HepG2 (cell line): Measurements from ENCODE around the gene YWHAH. TPM values are rescaled to one million over a fixed set of nuclear protein-coding genes. Genes with fewer than 3 reads are reported as not detected.

Experiments
- ATF2 ChIP-seq: sonication (generic); formaldehyde crosslinking; IDR thresholded peaks from 2 replicates; pipeline ENCODE4 v1.4.0; 2020; ENCODE audit warnings: missing genetic modification reagents
- CREB1 ChIP-seq, 2 experiments: fragments of 450-650 bp in 1 of 2; IDR thresholded peaks; 2 replicates each; pipeline ENCODE4 v1.6.1; 2016 to 2017; ENCODE audit warnings: control low read depth in 1 of 2, mild to moderate bottlenecking in 1 of 2, missing compliant biosample characterization in 1 of 2, missing genetic modification characterization in 1 of 2
- KDM2A ChIP-seq: sonication (generic); formaldehyde crosslinking; IDR thresholded peaks from 2 replicates; pipeline ENCODE4 v1.4.0; 2020; ENCODE audit warnings: low read depth, missing genetic modification reagents, borderline replicate concordance
- MAX ChIP-seq: IDR thresholded peaks from 2 replicates; pipeline ENCODE4 v1.6.1; 2012; ENCODE audit warnings: inconsistent platforms
- MAZ ChIP-seq, 2 experiments: sonication (generic) in 1 of 2; formaldehyde crosslinking in 1 of 2; IDR thresholded peaks; 2 replicates each; pipeline versions ENCODE4 v1.5.0 to v1.6.1; 2012 to 2020; ENCODE audit warnings: low read depth in 2 of 2, mild to moderate bottlenecking in 2 of 2, borderline replicate concordance in 1 of 2, improper control_type of control experiment in 1 of 2, low read length in 1 of 2, missing genetic modification reagents in 1 of 2, moderate library complexity in 1 of 2
- MIXL1 ChIP-seq: IDR thresholded peaks from 2 replicates; pipeline ENCODE4 v1.6.1; 2016
- PATZ1 ChIP-seq: sonication (generic); formaldehyde crosslinking; IDR thresholded peaks from 2 replicates; pipeline ENCODE4 v1.4.0; 2020; ENCODE audit warnings: missing genetic modification reagents
- RXRB ChIP-seq: IDR thresholded peaks from 2 replicates; pipeline ENCODE4 v1.6.1; 2016; ENCODE audit warnings: borderline replicate concordance, missing genetic modification reagents, missing compliant biosample characterization
- YY1 ChIP-seq: IDR thresholded peaks from 2 replicates; pipeline ENCODE4 v1.6.1; 2011; ENCODE audit warnings: low read length, low read depth, moderate library complexity, mild to moderate bottlenecking; ENCODE audit not compliant: insufficient read depth, insufficient replicate concordance
- ZNF296 ChIP-seq: sonication (generic); formaldehyde crosslinking; conservative IDR thresholded peaks from 2 replicates; pipeline ENCODE4 v1.5.0; 2020; ENCODE audit warnings: mild to moderate bottlenecking, missing genetic modification reagents
- ZNF326 ChIP-seq: sonication (generic); formaldehyde crosslinking; IDR thresholded peaks from 2 replicates; pipeline ENCODE4 v1.4.0; 2020; ENCODE audit warnings: missing genetic modification reagents, borderline replicate concordance
- ZNF501 ChIP-seq: sonication (generic); formaldehyde crosslinking; IDR thresholded peaks from 2 replicates; pipeline ENCODE4 v1.5.1; 2020; ENCODE audit warnings: mild to moderate bottlenecking, moderate library complexity, missing genetic modification reagents
- ZNF530 ChIP-seq: sonication (generic); formaldehyde crosslinking; IDR thresholded peaks from 2 replicates; pipeline ENCODE4 v1.5.0; 2020; ENCODE audit warnings: low read depth, mild to moderate bottlenecking, missing genetic modification reagents
- ZNF574 ChIP-seq: sonication (generic); formaldehyde crosslinking; IDR thresholded peaks from 2 replicates; pipeline ENCODE4 v1.4.0; 2020; ENCODE audit warnings: missing genetic modification reagents
- ZNF687 ChIP-seq: sonication (generic); formaldehyde crosslinking; IDR thresholded peaks from 2 replicates; pipeline ENCODE4 v1.5.1; 2020; ENCODE audit warnings: mild to moderate bottlenecking, missing genetic modification reagents, moderate library complexity
- ZNF768 ChIP-seq: sonication (generic); formaldehyde crosslinking; IDR thresholded peaks from 2 replicates; pipeline ENCODE4 v1.4.0; 2020; ENCODE audit warnings: missing genetic modification reagents
- polyA plus RNA-seq, 8 experiments: library from polyadenylated mRNA; depleted of rRNA in 3 of 8; stranded (reverse) in 7 of 8; unstranded in 1 of 8; fragments of >200 nt; fragmentation: Illumina TruSeq in 4 of 8; extraction: Trizol in 4 of 8; gene quantifications; 2 replicates each; pipeline versions ENCODE4 v1.2.1 to v1.2.3, GENCODE V29; 2011 to 2016; ENCODE audit warnings: low read depth in 4 of 8, missing spikeins in 1 of 8, mixed read lengths in 1 of 8; ENCODE audit not compliant: insufficient read depth in 1 of 8
- total RNA-seq, 5 experiments: library from RNA; depleted of rRNA; stranded (reverse); fragments of >200 nt; fragmentation: Illumina TruSeq; extraction: Trizol; gene quantifications; 2 replicates each; pipeline ENCODE4 v1.2.3, GENCODE V29; 2016; ENCODE audit warnings: low read depth in 1 of 5

The YWHAH gene
- total and polyA plus RNA-seq, 2 of the 13 experiments (the other 11 are each of a cell fraction or from before 2014, with no cell fraction given) = 35.6 to 92.7 TPM

GRCh38 chr22:31970490-31971444, 26.4 kb downstream of the YWHAH start (continued):
- TF ChIP-seq ZNF501 (CRISPR knock-in tag) (peak; percentile 53; the same call in 1 of the 2 replicates), ZNF296 (CRISPR knock-in tag) (no peak), CREB1 (IDR thresholded peaks at IDR 0.05) (peak; percentile 95), CREB1 (CRISPR knock-in tag; IDR thresholded peaks at IDR 0.05) (no peak), RXRB (CRISPR knock-in tag) (peak; percentile 44; the same call in 1 of the 2 replicates), MAX (peak; percentile 31), MIXL1 (CRISPR knock-in tag) (no peak), PATZ1 (peak; percentile 61), ZNF326 (CRISPR knock-in tag) (no peak), ZNF687 (CRISPR knock-in tag) (peak; percentile 64), YY1 (peak; percentile 24), ZNF768 (peak; percentile 16; the same call in 1 of the 2 replicates), ZNF574 (peak; percentile 41), KDM2A (CRISPR knock-in tag) (peak; percentile 75), ATF2 (CRISPR knock-in tag) (no peak), ZNF530 (no peak), MAZ (IDR thresholded peaks at IDR 0.05; ENCODE audit: borderline replicate concordance, low read depth, low read length) (peak; percentile 78; the same call in 1 of the 2 replicates), MAZ (CRISPR knock-in tag; IDR thresholded peaks at IDR 0.05; ENCODE audit: low read depth) (peak; percentile 64; the same call in 1 of the 2 replicates)
